HepG2 (cell line): ENCODE measurements around the gene TNFAIP3. TPM values are rescaled to one million over a fixed set of nuclear protein-coding genes. Genes with fewer than 3 reads are reported as not detected.

ENCODE experiments used
- ATF1 ChIP-seq: IDR thresholded peaks from 2 replicates; pipeline ENCODE4 v1.6.1; 2016; ENCODE audit warnings: mild to moderate bottlenecking, control low read depth
- DRAP1 ChIP-seq: IDR thresholded peaks from 2 replicates; pipeline ENCODE4 v1.6.1; 2016; ENCODE audit warnings: missing genetic modification reagents, missing compliant biosample characterization
- EHMT2 ChIP-seq: fragments of 200-600 bp; sonication (generic); IDR thresholded peaks from 2 replicates; pipeline ENCODE4 v1.7.0; 2017; ENCODE audit warnings: antibody characterized with exemption, low read depth, low read length, borderline replicate concordance
- FOSL2 ChIP-seq: sonication (generic); formaldehyde crosslinking; IDR thresholded peaks from 2 replicates; pipeline ENCODE4 v1.4.0; 2020; ENCODE audit warnings: missing genetic modification reagents
- FOXJ3 ChIP-seq: sonication (generic); formaldehyde crosslinking; IDR thresholded peaks from 2 replicates; pipeline ENCODE4 v1.4.0; 2020; ENCODE audit warnings: missing genetic modification reagents, mild to moderate bottlenecking, borderline replicate concordance
- KAT8 ChIP-seq: IDR thresholded peaks from 2 replicates; pipeline ENCODE4 v1.6.1; 2016; ENCODE audit warnings: missing genetic modification reagents, missing compliant biosample characterization
- MEF2D ChIP-seq: sonication (generic); formaldehyde crosslinking; IDR thresholded peaks from 2 replicates; pipeline ENCODE4 v1.5.1; 2020; ENCODE audit warnings: mild to moderate bottlenecking, missing genetic modification reagents
- MXD1 ChIP-seq: sonication (generic); formaldehyde crosslinking; IDR thresholded peaks from 2 replicates; pipeline ENCODE4 v1.4.0; 2020; ENCODE audit warnings: mild to moderate bottlenecking, missing genetic modification reagents
- NFKBIZ ChIP-seq: IDR thresholded peaks from 2 replicates; pipeline ENCODE4 v1.6.1; 2018; ENCODE audit warnings: missing genetic modification reagents, missing compliant biosample characterization
- POGZ ChIP-seq: sonication (generic); formaldehyde crosslinking; IDR thresholded peaks from 2 replicates; pipeline ENCODE4 v1.4.0; 2020; ENCODE audit warnings: mild to moderate bottlenecking, missing genetic modification reagents
- RARA ChIP-seq: IDR thresholded peaks from 2 replicates; pipeline ENCODE4 v1.6.1; 2016; ENCODE audit warnings: missing genetic modification reagents, missing compliant biosample characterization
- SAP130 ChIP-seq: IDR thresholded peaks from 2 replicates; pipeline ENCODE4 v1.6.1; 2016; ENCODE audit warnings: low read depth
- SKI ChIP-seq: fragments of 450-650 bp; IDR thresholded peaks from one replicate; pipeline ENCODE4 v1.6.1; 2018; ENCODE audit warnings: mild to moderate bottlenecking; ENCODE audit not compliant: partially characterized antibody
- SMAD3 ChIP-seq: sonication (generic); formaldehyde crosslinking; IDR thresholded peaks from 2 replicates; pipeline ENCODE4 v1.4.0; 2020; ENCODE audit warnings: missing genetic modification reagents
- SP140L ChIP-seq: sonication (generic); formaldehyde crosslinking; IDR thresholded peaks from 2 replicates; pipeline ENCODE4 v1.4.0; 2020; ENCODE audit warnings: missing genetic modification reagents, borderline replicate concordance
- TBX2 ChIP-seq: sonication (generic); formaldehyde crosslinking; IDR thresholded peaks from 2 replicates; pipeline ENCODE4 v1.5.0; 2020; ENCODE audit warnings: missing genetic modification reagents, mild to moderate bottlenecking, borderline replicate concordance
- TCF7 ChIP-seq: sonication (generic); IDR thresholded peaks from 2 replicates; pipeline ENCODE4 v1.6.1; 2016; ENCODE audit warnings: antibody characterized with exemption, low read depth
- YEATS2 ChIP-seq: sonication (generic); formaldehyde crosslinking; IDR thresholded peaks from 2 replicates; pipeline ENCODE4 v1.4.0; 2020; ENCODE audit warnings: missing genetic modification reagents, borderline replicate concordance
- YEATS4 ChIP-seq: sonication (generic); formaldehyde crosslinking; IDR thresholded peaks from 2 replicates; pipeline ENCODE4 v1.4.0; 2020; ENCODE audit warnings: missing genetic modification reagents, borderline replicate concordance
- ZFP1 ChIP-seq: IDR thresholded peaks from 2 replicates; pipeline ENCODE4 v1.6.1; 2016
- ZFP62 ChIP-seq: sonication (generic); formaldehyde crosslinking; IDR thresholded peaks from 2 replicates; pipeline ENCODE4 v1.4.0; 2020; ENCODE audit warnings: missing genetic modification reagents
- ZMYM4 ChIP-seq: sonication (generic); formaldehyde crosslinking; IDR thresholded peaks from 2 replicates; pipeline ENCODE4 v1.8.1; 2023; ENCODE audit warnings: mild to moderate bottlenecking, missing genetic modification reagents
- ZNF414 ChIP-seq: sonication (generic); formaldehyde crosslinking; IDR thresholded peaks from 2 replicates; pipeline ENCODE4 v1.5.0; 2020; ENCODE audit warnings: missing genetic modification reagents
- ZNF646 ChIP-seq: sonication (generic); formaldehyde crosslinking; IDR thresholded peaks from 2 replicates; pipeline ENCODE4 v1.9.0; 2021; ENCODE audit warnings: mild to moderate bottlenecking, missing genetic modification reagents
- ZNF788 ChIP-seq: sonication (generic); formaldehyde crosslinking; IDR thresholded peaks from 2 replicates; pipeline ENCODE4 v1.5.0; 2020; ENCODE audit warnings: mild to moderate bottlenecking, missing genetic modification reagents, borderline replicate concordance
- polyA plus RNA-seq, 8 experiments: library from polyadenylated mRNA; depleted of rRNA in 3 of 8; stranded (reverse) in 7 of 8; unstranded in 1 of 8; fragments of >200 nt; fragmentation: Illumina TruSeq in 4 of 8; extraction: Trizol in 4 of 8; gene quantifications; 2 replicates each; pipeline versions ENCODE4 v1.2.1 to v1.2.3, GENCODE V29; 2011 to 2016; ENCODE audit warnings: low read depth in 4 of 8, missing spikeins in 1 of 8, mixed read lengths in 1 of 8; ENCODE audit not compliant: insufficient read depth in 1 of 8
- total RNA-seq, 5 experiments: library from RNA; depleted of rRNA; stranded (reverse); fragments of >200 nt; fragmentation: Illumina TruSeq; extraction: Trizol; gene quantifications; 2 replicates each; pipeline ENCODE4 v1.2.3, GENCODE V29; 2016; ENCODE audit warnings: low read depth in 1 of 5

TNFAIP3 gene
- total and polyA plus RNA-seq, 2 of the 13 experiments (the other 11 are each of a cell fraction or from before 2014, with no cell fraction given), result 28.2 to 47.1 TPM

- TF ChIP-seq YEATS4 (CRISPR knock-in tag) (peak; percentile 56; the same call in 1 of the 2 replicates), EHMT2 (peak; percentile 71; the same call in 1 of the 2 replicates), POGZ (CRISPR knock-in tag) (peak; percentile 97), RARA (peak; percentile 66), NFKBIZ (CRISPR knock-in tag) (peak; percentile 90), SMAD3 (CRISPR knock-in tag) (peak; percentile 64; the same call in 1 of the 2 replicates), MXD1 (CRISPR knock-in tag) (no peak), FOXJ3 (CRISPR knock-in tag) (peak; percentile 83; the same call in 1 of the 2 replicates), ZNF788 (CRISPR knock-in tag) (peak; percentile 35; the same call in 1 of the 2 replicates), KAT8 (CRISPR knock-in tag) (peak; percentile 74), SAP130 (CRISPR knock-in tag) (peak; percentile 95), SP140L (CRISPR knock-in tag) (0 out of 2 replicates have a peak, but pooled peaks have one; percentile 42), ZMYM4 (CRISPR knock-in tag) (peak; percentile 94), TBX2 (CRISPR knock-in tag) (peak; percentile 82; the same call in 1 of the 2 replicates), MEF2D (0 out of 2 replicates have a peak, but pooled peaks have one; percentile 23), ZNF646 (CRISPR knock-in tag) (peak; percentile 37; the same call in 1 of the 2 replicates), ZFP1 (CRISPR knock-in tag) (0 out of 2 replicates have a peak, but pooled peaks have one; percentile 55), YEATS2 (no peak), ZNF414 (CRISPR knock-in tag) (peak; percentile 42; the same call in 1 of the 2 replicates), FOSL2 (CRISPR knock-in tag) (peak; percentile 71), ATF1 (CRISPR knock-in tag) (peak; percentile 60; the same call in 1 of the 2 replicates), DRAP1 (CRISPR knock-in tag) (peak; percentile 80), TCF7 (peak; percentile 68), ZFP62 (CRISPR knock-in tag) (no peak), SKI (peak; percentile 45)
Observed at GRCh38 chr6:137873273-137873762, 6.3 kb downstream of the TNFAIP3 start (continued).
